HG02642 (cell line): ENCODE results near the gene JARID2.

Experiments used
- ATAC-seq: cut with Tn5 transposase; IDR thresholded peaks from one replicate; pipeline ENCODE4 v1.9.1; 2021; ENCODE audit warnings: mild to moderate bottlenecking; ENCODE audit not compliant: unreplicated experiment, poor library complexity

Gene JARID2

DNA sequence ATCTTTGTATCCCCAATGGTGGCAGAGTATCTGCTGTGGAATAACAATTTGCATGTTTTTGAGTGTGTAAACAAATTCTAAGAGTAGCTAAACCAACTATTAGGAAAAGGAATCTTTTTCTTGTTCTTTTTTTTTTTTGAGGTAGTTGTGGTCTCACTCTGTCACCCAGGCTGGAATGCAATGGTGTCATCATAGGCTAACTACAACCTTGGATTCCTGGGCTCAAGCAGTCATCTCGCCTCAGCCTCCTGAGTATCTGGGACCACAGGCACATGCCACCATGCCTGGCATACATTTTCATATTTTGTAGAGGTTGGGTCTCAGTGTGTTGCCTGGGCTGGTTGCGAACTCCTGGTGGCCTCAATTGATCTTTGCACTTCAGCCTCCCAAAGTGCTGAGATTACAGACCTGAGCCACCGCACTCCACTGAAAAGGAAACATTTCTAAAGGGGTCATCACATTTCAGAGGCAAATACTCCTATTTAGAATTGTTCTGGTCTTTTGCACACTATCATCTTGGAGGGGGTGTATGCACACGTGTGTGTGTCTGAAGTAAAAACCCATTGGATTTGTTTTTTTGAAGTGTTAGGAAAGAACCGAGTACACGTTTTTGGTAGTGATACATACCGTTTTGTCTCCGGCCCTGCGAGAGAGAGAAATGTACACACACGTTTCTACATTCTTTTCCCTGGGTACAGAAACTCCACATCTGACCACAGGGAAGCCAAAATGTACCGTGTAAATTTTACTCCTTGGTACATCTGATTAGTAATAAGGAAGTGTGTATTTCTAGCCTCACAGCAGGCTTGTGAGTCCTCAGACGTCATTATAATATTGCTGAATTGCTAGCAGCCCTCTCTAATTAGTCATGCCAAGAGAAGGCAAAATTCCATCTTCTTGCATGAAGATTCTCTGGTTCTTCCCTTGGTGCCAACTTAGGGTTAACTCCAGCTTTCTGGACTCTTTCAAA is 183.6 kb downstream of the JARID2 start:
- ATAC-seq: no peak

DNA sequence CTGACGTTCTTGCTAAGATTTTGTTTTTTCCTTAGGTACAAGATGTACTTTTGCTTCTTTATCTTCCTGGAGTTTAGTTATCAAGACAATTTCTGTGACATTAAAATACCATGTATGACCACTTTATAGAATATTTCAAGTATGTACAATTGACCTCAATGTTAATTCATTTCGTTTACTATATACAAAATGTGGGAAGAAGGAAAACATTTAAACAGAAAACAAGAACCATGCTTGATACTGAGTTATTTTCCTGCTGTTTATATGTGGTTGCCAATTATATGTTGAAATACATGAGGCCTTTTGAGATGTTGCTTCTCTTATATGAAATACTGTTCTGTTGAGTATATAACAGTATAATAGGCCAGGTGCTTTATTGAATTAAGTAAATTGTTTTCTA is 184.3 kb downstream of the JARID2 start:
- ATAC-seq: no peak

DNA sequence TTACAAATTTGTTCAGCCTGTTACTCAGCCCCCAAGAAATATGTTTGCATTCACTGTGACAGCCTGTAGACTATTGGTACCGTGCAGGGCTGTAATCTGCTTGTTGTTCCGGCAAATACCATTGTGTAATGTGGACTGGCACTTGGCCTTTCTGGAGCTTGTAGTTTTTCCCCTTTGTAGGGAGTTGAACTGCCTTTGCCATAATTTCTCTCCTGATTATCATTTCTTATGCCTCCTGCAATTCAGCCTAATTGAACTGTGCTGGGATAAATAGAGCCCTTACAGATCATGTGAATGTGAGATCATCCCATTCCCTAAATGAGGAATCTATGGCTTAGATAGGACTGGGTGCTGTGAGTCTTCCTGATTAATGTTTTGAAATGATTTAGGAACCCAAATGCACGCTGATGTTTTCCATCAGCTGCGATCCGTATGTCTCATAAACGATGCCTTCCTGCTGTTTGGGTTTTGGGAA is 185.1 kb downstream of the JARID2 start:
- ATAC-seq: no peak

DNA sequence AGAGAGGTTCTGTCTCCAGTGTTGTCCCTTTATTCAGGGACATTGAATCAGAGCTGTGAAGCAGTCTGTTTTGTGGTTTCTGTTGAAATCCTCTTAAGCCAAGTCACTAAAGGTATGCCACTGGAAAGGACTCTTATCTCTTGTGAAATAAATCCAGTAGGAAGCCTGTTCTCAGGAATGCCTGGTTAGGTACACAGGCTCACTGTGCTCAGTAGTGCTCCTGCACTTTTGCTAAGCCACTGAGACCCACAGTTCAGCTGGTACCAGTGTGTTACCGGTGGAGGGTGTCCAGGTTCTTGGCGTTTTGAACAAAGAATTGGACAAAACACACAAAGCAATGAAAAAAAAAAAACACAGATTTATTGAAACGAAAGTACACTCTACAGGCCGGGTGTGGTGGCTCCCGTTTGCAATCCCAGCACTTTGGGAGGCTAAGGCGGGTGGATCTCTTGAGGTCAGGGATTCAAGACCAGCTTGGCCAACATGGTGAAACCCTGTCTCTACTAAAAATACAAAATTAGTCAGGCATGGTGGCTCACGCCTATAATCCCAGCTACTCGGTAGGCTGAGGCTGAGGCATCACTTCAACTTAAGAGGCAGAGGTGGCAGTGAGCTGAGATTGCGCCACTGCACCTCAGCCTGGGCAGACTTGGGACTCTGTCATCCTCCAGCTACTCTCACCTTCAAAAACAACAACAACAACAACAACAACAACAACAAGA is 186.1 kb downstream of the JARID2 start:
- no peak for ATAC-seq

DNA sequence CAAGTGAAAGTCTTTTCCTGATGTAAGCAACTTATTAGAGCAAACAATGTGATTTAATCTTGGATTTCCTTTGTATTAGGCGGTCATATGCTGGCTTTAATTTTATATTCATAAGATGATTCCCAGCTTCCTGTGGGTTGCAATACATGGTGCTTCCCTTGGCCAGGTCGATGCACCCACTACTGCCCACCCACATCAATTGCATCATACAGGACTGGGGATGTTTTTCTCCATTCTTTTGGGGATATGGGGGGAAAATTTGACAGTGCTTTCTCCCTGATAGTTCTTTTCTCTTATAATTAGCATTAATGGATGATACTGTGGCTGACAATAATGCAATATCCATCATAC is 187.6 kb downstream of the JARID2 start:
- no peak for ATAC-seq

DNA sequence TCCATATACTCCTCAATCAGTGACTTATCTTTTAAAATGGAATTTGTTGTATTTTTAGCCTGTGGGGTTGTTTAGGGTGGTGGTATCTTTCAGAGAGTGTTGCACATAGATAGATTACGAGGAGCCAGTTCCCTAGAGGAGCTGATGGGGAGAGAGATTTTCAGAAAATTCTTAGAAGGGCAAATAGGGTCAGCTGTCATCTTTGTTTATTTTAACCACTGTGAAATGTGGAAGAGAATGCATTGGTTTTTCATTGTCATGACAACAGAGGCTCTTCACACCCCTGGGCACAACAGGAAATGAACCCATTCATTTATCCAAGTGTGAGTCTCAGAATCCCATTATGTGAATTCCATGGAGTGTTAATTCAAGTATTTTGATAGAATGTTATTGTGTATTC is 188.4 kb downstream of the JARID2 start:
- no peak for ATAC-seq

DNA sequence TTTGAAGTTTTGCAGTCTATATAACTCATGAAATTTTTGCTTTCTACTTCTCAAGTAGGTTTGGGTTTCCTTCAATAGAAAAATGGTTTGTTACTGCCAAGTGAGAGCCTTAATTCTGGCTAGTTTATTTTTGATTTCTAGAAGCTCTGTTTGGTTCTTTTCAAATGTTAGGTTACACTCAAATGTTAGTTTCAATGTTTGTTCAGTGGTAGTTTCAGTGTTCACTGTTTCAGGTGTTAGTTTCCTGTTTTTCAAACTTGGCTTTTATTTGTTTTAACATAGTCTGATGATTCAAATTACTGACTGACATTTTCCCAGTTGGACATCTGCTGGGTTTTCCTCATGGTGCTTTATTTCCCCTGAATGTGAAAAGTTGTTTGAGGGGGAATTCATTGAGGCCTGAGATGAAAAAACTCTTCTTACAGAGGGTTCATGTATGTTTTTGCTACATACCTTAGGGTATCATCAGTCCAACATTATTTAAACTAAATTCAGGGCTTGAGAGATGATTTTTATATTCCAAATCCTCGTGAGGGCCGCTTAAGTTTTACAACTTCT is 189.0 kb downstream of the JARID2 start:
- no peak for ATAC-seq

DNA sequence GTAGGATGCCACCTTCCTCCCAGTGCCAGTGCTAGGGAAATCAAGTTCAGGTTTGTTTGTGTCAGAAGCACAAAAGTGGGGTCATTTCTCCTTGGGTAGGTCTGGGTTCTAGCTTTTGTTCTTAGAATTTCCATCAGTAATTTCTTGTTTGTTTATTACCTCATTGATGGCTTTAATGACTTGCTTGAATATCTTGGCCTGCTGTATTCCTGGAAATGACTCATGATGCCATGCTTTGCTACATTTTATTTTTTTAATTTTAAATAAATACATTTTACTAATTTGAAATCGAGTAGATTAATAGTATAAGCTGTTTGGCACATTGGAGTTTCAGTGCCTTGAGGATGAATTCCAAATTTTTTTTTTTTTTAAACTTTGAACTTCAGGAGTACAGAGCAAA is 189.6 kb downstream of the JARID2 start:
- ATAC-seq: no peak

DNA sequence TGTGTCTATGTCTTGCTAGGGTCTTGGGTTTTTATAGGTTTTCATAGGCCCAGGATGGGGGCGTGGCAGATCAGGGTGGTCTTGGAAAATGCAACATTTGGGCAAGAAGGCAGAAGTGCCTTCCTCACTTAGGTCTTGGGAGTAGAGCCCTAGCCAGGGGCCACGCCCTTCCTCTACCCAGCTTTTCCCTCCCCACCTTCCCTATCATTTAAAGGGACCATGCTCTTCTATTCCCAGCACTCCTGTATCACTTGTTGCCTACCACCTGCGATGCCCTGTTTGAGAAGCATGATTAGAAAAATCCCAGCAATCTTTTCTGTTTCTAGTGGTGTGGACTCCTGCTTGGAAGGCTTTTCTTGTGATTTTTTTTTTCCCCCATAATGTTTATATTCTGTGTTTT is 190.6 kb downstream of the JARID2 start:
- ATAC-seq: no peak

DNA sequence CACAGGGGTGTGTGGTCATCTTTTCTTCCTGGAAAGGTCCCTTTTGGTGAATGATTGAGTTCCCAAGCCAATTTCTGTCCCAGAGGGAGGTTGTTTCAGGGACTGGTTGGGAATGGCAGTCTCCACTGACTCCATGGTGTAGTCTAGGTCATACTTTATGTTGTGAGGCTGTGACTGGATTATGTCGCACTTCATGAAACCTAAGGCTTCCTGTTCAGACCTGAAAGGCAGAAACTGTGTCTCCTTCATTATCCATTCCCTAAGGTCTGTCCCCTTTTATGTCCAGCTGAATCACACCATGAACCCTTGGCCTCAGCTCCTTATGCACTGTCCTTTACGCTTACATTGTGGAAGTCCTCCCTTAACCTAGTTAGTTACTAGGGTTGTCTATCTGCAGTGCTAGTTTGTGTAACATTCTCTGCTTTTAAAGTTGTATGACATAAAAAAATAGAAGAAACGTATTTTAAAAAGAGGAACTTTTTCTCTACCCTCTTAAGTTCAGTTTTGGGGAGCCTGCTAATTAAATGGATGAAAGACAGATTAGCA is 191.3 kb downstream of the JARID2 start:
- ATAC-seq: no peak

DNA sequence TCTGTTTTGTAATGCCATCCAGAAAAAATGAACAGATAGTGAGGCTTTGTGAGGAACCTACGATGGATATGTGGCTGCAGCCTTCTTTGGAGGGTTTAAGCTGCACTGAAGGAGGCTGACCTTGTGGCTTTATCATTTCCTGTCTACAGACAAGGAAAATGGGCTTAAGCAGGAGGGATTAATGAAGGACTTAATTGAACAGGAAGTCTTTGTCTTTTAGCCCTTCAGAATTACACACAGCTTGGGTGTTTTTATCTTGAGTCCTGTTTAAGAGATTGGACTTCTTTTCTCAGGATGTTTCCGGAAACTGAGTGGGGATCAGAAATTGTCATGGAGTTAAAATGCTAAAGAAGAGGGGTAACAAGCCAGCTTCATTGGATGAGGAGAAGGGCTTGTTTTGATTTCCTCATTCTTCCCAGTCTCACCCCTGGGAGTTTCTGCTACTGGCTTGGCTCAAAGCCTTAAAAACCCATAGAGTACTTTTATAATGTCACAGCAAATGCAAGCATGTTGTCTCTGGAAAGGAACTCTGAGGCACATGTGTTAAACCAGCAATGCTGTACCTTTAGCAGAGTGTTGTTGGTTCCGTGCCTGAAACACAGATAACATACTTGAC is 193.6 kb downstream of the JARID2 start:
- ATAC-seq: no peak

DNA sequence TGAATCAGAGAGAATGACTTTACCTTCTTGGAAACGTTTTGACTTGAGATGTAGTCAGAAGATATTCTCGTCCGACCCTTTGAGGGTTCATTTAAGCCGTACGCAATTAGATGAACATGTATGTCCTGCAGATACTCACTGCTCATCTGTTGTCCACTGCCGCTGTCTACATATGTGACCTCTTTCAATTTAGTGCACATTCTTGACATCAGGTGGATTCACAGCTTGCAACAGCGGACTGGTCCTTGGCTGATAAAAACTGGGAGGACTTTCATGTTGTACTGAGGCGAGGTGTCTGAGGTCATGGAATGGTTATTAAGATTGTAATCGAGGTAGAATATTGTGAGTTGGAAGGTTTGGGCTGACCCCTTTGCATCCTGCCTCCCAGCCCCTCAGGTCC is 194.2 kb downstream of the JARID2 start:
- ATAC-seq: no peak

DNA sequence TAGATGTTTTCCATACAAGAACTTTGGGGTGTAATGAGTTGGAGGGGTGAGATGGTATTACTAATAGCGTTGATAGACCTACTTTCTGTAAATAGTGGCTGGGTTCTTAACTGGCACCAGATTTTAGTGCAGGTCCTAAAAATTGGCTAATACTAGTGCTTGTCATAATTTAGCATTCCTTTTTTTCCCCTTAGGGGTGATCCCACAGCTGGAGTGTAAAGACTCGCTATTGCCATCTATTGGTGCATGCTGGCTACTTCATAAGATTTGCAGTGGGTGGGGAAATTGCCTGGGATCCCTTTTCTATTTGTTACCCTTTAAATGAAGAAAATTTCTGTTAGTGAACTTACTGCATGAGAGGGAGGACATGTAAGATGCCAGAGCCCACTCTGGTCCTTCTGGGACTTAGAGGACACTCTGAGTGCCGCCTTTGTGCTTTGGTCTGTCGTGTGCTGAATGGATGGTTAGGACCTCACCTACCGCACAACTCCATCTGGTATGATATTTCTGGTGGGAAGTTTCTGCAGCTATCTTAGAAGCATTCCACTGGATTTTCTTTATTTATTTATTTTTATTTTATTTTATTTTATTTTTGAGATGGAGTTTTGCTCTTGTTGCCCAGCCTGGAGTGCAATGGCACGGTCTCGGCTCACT is 195.5 kb downstream of the JARID2 start:
- no peak for ATAC-seq

DNA sequence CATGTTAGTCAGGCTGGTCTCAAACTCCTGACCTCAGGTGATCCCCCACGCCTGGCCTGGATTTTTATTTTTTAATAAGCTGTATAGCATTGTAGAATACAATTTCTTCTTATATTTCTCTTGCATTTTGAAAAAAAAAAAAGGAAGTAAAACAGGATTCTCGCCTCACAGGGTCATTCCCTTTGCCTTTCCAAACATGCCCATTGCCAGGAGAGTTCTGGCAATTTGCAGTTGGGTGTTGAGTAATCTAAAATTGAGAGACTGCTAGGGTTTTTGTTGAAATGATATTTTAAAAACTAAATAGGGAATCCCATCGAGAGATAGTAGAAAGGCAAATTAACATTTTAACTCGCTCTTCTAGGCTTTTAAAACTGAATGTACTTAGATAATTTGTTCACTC is 196.1 kb downstream of the JARID2 start:
- ATAC-seq: no peak

DNA sequence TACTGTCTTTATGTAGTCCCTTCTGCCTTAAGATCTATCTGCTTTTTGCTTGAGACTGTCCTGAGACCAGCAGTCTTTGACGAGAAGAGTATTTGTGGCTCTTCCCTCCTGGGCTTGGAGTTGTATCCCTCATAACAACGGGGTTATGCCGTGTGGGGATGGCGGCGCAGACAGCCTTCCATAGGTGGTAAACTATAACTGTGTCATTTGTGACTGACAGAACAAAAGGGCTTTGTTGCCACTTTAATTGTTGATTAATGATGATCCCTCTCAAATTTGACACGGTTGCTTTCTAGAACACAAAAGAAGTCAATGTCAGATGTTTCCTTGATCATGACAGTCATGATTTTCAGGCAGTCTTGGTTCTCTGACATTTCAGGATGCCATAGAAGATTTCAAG is 196.6 kb downstream of the JARID2 start:
- ATAC-seq: no peak

DNA sequence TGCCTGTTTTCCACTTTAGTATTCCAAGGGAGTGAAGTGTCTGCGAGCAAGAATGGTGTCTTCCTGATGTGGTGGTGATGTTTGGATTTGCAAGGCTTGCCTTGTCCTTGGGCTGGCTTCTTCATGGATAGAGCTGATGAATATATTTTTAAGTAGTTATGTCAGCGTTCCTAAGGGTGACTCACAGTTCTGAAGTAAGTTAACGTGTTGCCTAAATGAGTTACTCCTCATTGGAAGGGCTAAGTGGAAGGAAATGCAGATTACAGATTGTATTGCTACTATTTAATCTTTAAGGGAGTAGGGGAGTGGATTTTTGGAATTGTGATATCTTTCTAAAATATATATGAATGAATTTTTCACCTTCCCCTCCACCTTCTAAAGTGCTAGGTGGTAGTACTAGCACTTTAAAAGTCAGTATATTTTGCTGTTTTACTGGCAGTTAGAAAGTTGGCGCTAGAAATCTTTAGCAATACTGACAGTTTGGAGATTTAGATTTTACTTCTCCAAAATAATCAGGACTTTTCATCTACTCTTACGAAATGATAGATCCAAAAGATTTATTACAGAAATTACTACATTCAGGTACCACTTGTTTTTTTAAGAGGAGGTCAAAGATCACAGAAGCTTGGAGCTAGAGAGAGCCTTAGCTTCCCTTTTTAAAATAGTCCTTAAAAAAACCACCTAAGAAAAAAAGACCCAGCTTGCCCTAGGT is 197.4 kb downstream of the JARID2 start:
- no peak for ATAC-seq

DNA sequence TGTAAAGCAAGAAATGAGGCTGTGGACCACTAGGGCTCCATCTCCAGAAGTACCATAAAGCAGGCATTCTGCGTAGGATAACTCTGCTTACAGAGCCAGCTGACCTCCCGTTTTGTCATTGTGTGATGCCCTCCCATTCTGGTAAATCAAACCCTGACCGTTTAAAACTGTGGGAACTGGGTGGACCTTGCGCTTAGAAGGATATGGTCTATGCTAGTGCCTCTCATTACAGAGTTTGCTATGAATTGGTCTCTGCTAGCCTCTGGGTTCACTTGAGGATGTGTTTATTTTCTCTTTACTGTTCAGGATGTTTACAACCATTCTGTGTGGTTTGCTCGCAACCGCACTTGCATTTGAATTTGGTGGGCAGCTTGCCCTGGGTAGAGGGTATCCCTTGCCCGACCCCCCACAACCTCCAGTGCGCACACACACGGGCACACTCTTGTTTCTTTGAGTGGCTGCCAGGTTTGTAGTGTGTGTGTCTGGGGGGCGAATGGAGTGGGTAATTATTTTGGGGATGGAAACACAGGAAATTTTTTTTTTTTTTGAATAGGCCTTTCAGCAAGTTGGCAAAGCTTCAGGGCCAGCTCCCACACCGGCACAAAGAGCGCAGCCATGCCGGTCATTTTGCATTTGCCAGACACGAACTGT is 198.3 kb downstream of the JARID2 start:
- no peak for ATAC-seq

DNA sequence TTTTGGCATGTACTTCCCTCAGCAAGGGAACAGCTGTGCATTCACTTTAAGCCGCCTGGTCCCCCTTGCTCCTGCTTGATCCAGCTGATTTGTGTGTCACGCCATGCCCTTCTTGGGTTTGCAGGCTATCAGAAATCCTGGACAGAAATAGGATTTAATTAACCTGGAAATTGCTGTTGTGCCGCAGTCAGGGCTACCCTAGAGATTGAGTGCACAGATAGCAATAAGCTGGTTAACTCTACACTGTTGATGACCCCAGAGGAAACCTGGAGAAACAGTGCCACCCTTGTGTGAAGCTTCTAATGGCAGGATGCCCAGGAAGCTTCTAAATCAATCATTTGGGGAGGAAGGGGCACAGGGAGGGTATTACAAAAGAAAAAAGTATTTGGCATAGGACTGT is 199.0 kb downstream of the JARID2 start:
- no peak for ATAC-seq
